ENCODE results near the gene BEST2. TPM values are rescaled to one million over a fixed set of nuclear protein-coding genes. Genes with fewer than 3 reads are reported as not detected.

The BEST2 gene
- total and polyA plus RNA-seq, 2 donors (not counting 1 experiment from before 2014, with no cell fraction given), result not detected

DNA sequence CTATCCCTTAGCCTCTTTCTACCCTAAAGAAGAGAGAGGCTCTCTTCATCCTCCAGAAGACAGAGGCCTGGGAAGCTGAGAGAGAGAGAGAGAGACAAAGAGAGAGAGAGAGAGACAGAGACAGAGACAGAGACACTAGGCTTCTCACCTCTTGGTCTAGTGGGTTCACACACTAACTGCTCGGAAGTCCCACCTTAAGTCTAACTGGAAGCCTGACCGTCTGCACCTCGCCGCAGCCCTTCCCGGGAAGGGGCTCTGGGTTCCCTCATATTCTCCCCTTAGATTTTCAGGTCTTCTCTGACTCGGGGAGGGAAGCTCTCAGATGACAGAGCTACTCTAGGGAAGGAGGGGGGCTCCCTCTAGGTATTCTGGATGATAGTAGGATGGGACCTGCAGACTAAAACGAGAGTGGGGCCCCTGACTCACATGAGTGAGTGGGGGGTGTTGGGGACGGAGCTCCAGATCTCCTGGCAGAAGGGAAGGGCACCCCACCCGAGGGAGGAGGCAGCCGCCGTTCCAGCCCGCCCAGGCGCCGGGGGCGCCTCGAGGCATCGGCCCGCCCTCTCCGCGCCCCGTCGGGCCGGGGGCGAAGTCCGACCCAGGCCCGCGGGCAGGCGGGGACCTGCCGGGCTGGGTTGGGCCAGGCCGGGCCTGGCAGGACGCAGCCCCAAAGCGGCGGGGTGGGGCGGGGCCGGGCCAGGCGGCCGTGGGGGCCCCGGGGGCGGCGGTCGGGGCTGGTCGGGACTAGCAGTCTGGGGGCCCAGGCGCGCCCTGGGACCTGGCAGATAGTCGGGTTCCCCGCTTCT is 37.7 kb downstream of the BEST2 start:
- Histone ChIP-seq H4K20me1 (ENCODE audit: control insufficient read depth, extremely low read depth, insufficient read depth, low read length) (no peaks in the 10 kb centered on the region), H3K36me3 (ENCODE audit: control insufficient read depth, insufficient read depth, low read length) (peaks cover 2% of the 10 kb centered on the region), H3K4me2 (ENCODE audit: extremely low read depth, insufficient read depth, low read length) (peak overlapping the region; percentile 97), H3K27me3 (ENCODE audit: control insufficient read depth, insufficient read depth, low read length) (no peaks in the 10 kb centered on the region), H3K4me1 (ENCODE audit: control insufficient read depth, extremely low read depth, insufficient read depth, low read length) (peaks cover 25% of the 10 kb centered on the region), H2AFZ (ENCODE audit: low read length) (no peak overlapping the region), H3K4me3 (replicated peaks in 1 of 4; ENCODE audit: control extremely low read depth in 1 of 4, insufficient read depth in 1 of 4, low read depth in 3 of 4, low read length in 4 of 4) (peak overlapping the region; percentile 17 to 96 (median 33)), H3K9ac (ENCODE audit: insufficient read depth, low read length) (peak overlapping the region; percentile 81), H3K79me2 (ENCODE audit: control insufficient read depth, insufficient read depth, low read length) (peaks cover 20% of the 10 kb centered on the region), H3K27ac (ENCODE audit: insufficient read depth, low read length) (peak overlapping the region; percentile 97), H3K9me3 (ENCODE audit: control insufficient read depth, insufficient read depth, low read depth, low read length) (no peaks in the 10 kb centered on the region)
- DNase-seq (ENCODE audit: low read depth in 2 of 2), result no peak
- TF ChIP-seq, protein P1, sequence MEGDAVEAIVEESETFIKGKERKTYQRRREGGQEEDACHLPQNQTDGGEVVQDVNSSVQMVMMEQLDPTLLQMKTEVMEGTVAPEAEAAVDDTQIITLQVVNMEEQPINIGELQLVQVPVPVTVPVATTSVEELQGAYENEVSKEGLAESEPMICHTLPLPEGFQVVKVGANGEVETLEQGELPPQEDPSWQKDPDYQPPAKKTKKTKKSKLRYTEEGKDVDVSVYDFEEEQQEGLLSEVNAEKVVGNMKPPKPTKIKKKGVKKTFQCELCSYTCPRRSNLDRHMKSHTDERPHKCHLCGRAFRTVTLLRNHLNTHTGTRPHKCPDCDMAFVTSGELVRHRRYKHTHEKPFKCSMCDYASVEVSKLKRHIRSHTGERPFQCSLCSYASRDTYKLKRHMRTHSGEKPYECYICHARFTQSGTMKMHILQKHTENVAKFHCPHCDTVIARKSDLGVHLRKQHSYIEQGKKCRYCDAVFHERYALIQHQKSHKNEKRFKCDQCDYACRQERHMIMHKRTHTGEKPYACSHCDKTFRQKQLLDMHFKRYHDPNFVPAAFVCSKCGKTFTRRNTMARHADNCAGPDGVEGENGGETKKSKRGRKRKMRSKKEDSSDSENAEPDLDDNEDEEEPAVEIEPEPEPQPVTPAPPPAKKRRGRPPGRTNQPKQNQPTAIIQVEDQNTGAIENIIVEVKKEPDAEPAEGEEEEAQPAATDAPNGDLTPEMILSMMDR (conservative IDR thresholded peaks at IDR 0.05 in 1 of 2, IDR thresholded peaks at IDR 0.05 in 1 of 2; ENCODE audit: low read depth in 1 of 2, low read length in 2 of 2), result no peak
- no peak for TF ChIP-seq EZH2 (IDR thresholded peaks at IDR 0.05; ENCODE audit: low read length, missing control alignments)

DNA sequence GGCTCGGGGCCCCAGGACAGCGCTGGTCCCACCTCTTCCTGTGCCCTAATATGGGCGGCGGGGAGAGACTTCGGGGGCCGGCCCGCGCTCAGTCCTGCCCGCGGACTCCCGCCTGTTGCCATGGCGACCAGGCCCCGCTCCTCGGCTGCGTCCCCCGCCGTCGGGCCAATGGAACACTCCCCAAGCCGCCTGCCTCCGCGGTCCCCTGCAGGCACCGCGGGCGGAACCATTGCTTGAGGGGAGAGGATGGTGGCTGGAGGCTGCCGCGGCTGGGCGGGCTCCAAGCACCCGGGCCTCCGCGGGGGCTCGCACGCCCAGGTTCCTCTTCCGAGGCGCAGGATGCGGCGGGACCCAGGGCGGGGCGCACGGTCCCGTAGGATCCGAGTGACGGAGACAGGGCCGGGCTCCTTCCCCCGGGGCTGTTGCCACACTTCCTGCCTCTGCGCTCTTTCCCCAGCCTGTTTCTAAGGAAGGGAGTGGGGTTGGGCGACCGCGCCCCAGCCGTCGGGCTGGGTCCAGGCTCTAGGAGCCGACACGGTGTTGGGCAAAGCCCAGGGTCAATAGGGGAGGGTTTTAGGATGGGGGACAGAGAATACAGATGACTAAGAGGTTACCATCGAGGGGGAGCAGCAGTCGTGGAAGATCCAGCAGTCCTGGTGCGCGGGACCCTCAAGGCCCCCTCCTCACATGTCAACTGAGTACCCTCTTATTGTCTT is 38.5 kb downstream of the BEST2 start:
- H3K4me2 ChIP-seq (ENCODE audit: extremely low read depth, insufficient read depth, low read length), result peak overlapping the region; percentile 97
- H3K9me3 ChIP-seq (ENCODE audit: control insufficient read depth, insufficient read depth, low read depth, low read length), result no peaks in the 10 kb centered on the region
- peaks cover 20% of the 10 kb centered on the region for H3K79me2 ChIP-seq (ENCODE audit: control insufficient read depth, insufficient read depth, low read length)
- peaks cover 25% of the 10 kb centered on the region for H3K4me1 ChIP-seq (ENCODE audit: control insufficient read depth, extremely low read depth, insufficient read depth, low read length)
- peak; percentile 96 for DNase-seq (ENCODE audit: low read depth in 2 of 2)
- TF ChIP-seq, protein P1 (conservative IDR thresholded peaks at IDR 0.05 in 1 of 2, IDR thresholded peaks at IDR 0.05 in 1 of 2; ENCODE audit: low read depth in 1 of 2, low read length in 2 of 2), result no peak
- TF ChIP-seq EZH2 (IDR thresholded peaks at IDR 0.05; ENCODE audit: low read length, missing control alignments), result no peak
- H3K36me3 ChIP-seq (ENCODE audit: control insufficient read depth, insufficient read depth, low read length), result peaks cover 2% of the 10 kb centered on the region
- peak overlapping the region; percentile 1 to 96 (median 36) for H3K4me3 ChIP-seq (replicated peaks in 1 of 4; ENCODE audit: control extremely low read depth in 1 of 4, insufficient read depth in 1 of 4, low read depth in 3 of 4, low read length in 4 of 4)
- no peaks in the 10 kb centered on the region for H3K27me3 ChIP-seq (ENCODE audit: control insufficient read depth, insufficient read depth, low read length)
- no peaks in the 10 kb centered on the region for H4K20me1 ChIP-seq (ENCODE audit: control insufficient read depth, extremely low read depth, insufficient read depth, low read length)
- H2AFZ ChIP-seq (ENCODE audit: low read length), result no peak overlapping the region
- H3K27ac ChIP-seq (ENCODE audit: insufficient read depth, low read length), result peak overlapping the region; percentile 97
- peak overlapping the region; percentile 81 for H3K9ac ChIP-seq (ENCODE audit: insufficient read depth, low read length)

GRCh38 chr19:12790628-12791344 is 39.2 kb downstream of the BEST2 start:
- Histone ChIP-seq H3K9ac (ENCODE audit: insufficient read depth, low read length) (peak overlapping the region; percentile 81), H4K20me1 (ENCODE audit: control insufficient read depth, extremely low read depth, insufficient read depth, low read length) (no peaks in the 10 kb centered on the region), H3K4me2 (ENCODE audit: extremely low read depth, insufficient read depth, low read length) (peak overlapping the region; percentile 97), H3K27me3 (ENCODE audit: control insufficient read depth, insufficient read depth, low read length) (no peaks in the 10 kb centered on the region), H3K36me3 (ENCODE audit: control insufficient read depth, insufficient read depth, low read length) (peaks cover 2% of the 10 kb centered on the region), H3K9me3 (ENCODE audit: control insufficient read depth, insufficient read depth, low read depth, low read length) (no peaks in the 10 kb centered on the region), H3K79me2 (ENCODE audit: control insufficient read depth, insufficient read depth, low read length) (peaks cover 20% of the 10 kb centered on the region), H2AFZ (ENCODE audit: low read length) (no peak overlapping the region), H3K27ac (ENCODE audit: insufficient read depth, low read length) (peak overlapping the region; percentile 97), H3K4me1 (ENCODE audit: control insufficient read depth, extremely low read depth, insufficient read depth, low read length) (peaks cover 24% of the 10 kb centered on the region), H3K4me3 (replicated peaks in 1 of 4; ENCODE audit: control extremely low read depth in 1 of 4, insufficient read depth in 1 of 4, low read depth in 3 of 4, low read length in 4 of 4) (peak overlapping the region; percentile 1 to 96 (median 36))
- TF ChIP-seq, protein P1 (conservative IDR thresholded peaks at IDR 0.05 in 1 of 2, IDR thresholded peaks at IDR 0.05 in 1 of 2; ENCODE audit: low read depth in 1 of 2, low read length in 2 of 2), result no peak
- no peak for TF ChIP-seq EZH2 (IDR thresholded peaks at IDR 0.05; ENCODE audit: low read length, missing control alignments)
- no peak for DNase-seq (ENCODE audit: low read depth in 2 of 2)

Data from fibroblast of lung (primary cell).